Karpas-422 (cell line): ENCODE measurements around the gene LRRC8C. TPM values are rescaled to one million over a fixed set of nuclear protein-coding genes. Genes with fewer than 3 reads are reported as not detected.

Experiments
- DNase-seq: peaks from one replicate; pipeline ENCODE4 v3.0.0-alpha.2; 2015
- H2AFZ ChIP-seq: fragments of 200-600 bp; sonication (generic); 2 replicates; pipeline ENCODE4 v1.6.1; 2014; ENCODE audit warnings: antibody characterized with exemption, low read length, mixed read lengths
- H3K27ac ChIP-seq: fragments of 200-600 bp; sonication (generic); 2 replicates; pipeline ENCODE4 v1.5.1; 2014; ENCODE audit warnings: mild to moderate bottlenecking, low read length, moderate library complexity
- H3K27me3 ChIP-seq: fragments of 200-600 bp; sonication (generic); 2 replicates; pipeline ENCODE4 v1.6.1; 2014; ENCODE audit warnings: low read length, mixed read lengths
- H3K36me3 ChIP-seq: fragments of 200-600 bp; sonication (generic); 2 replicates; pipeline ENCODE4 v1.6.1; 2014; ENCODE audit warnings: low read length, mixed read lengths; ENCODE audit not compliant: insufficient read depth
- H3K4me1 ChIP-seq: fragments of 200-600 bp; sonication (generic); 2 replicates; pipeline ENCODE4 v1.6.1; 2014; ENCODE audit warnings: mild to moderate bottlenecking, low read length, mixed read lengths
- H3K4me2 ChIP-seq: fragments of 200-600 bp; sonication (generic); 2 replicates; pipeline ENCODE4 v1.6.1; 2014; ENCODE audit warnings: low read length, low read depth, mild to moderate bottlenecking; ENCODE audit not compliant: poor library complexity, severe bottlenecking
- H3K4me3 ChIP-seq: fragments of 200-600 bp; sonication (generic); 2 replicates; pipeline ENCODE4 v1.5.1; 2014; ENCODE audit warnings: mild to moderate bottlenecking, antibody characterized with exemption, low read length, mixed read lengths
- H3K79me2 ChIP-seq: fragments of 200-600 bp; sonication (generic); 2 replicates; pipeline ENCODE4 v1.6.1; 2014; ENCODE audit warnings: mild to moderate bottlenecking, low read length, mixed read lengths
- H3K9ac ChIP-seq: fragments of 200-600 bp; sonication (generic); 2 replicates; pipeline ENCODE4 v1.6.0; 2014; ENCODE audit warnings: low read length
- H3K9me2 ChIP-seq: fragments of 200-600 bp; sonication (generic), shearing (Covaris generic); replicated peaks from 2 replicates; pipeline ENCODE4 v1.6.0; 2014; ENCODE audit warnings: mild to moderate bottlenecking, low read length, moderate library complexity; ENCODE audit not compliant: insufficient read depth
- H3K9me3 ChIP-seq: fragments of 300-700, 200-600 bp; sonication (generic); 2 replicates; pipeline ENCODE4 v1.6.1; 2014; ENCODE audit warnings: low read length, mixed read lengths
- H4K20me1 ChIP-seq: fragments of 200-600 bp; sonication (generic); 2 replicates; pipeline ENCODE4 v1.6.1; 2014; ENCODE audit warnings: mild to moderate bottlenecking, antibody characterized with exemption, low read length, low read depth; ENCODE audit not compliant: insufficient read depth
- total RNA-seq: library from RNA; depleted of rRNA; stranded (reverse); fragments of >200 nt; shearing (Covaris generic); gene quantifications from 2 replicates; pipeline ENCODE4 v1.2.3, GENCODE V29; 2014; ENCODE audit warnings: low replicate concordance

Gene LRRC8C
- total RNA-seq, 1 experiment from 2014 or later, result 8.3 TPM

DNA sequence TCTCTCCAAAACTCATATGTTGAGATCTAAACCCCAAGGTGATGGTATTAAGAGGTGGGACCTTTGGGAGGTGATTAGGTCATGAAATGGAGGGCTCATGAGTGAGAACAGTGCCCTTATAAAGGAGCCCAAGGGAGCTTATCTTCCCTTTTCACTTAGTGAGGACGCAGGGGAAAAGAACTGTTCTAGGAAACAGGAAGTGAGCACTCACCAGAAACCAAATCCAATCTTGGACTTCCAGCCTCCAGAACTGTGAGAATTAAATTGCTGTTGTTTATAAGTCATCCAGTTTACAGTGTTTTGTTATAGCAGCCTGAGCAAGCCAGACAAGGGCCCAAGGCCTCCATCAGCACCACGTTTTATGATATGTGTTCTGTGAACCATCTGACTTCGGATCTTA lies 127.6 kb downstream of the LRRC8C start:
- Histone ChIP-seq H3K9me3 (no peaks in the 10 kb centered on the region), H4K20me1 (no peaks in the 10 kb centered on the region), H3K9me2 (no peaks in the 10 kb centered on the region), H3K4me1 (peaks cover 15% of the 10 kb centered on the region), H3K4me2 (no peak overlapping the region), H2AFZ (no peak overlapping the region), H3K36me3 (no peaks in the 10 kb centered on the region), H3K4me3 (no peak overlapping the region), H3K27ac (no peak overlapping the region), H3K9ac (no peak overlapping the region), H3K79me2 (no peaks in the 10 kb centered on the region), H3K27me3 (no peaks in the 10 kb centered on the region)
- no peak for DNase-seq

GRCh38 chr1:89761338-89761737 lies 128.4 kb downstream of the LRRC8C start:
- H3K4me1 ChIP-seq, result peaks cover 15% of the 10 kb centered on the region

DNA sequence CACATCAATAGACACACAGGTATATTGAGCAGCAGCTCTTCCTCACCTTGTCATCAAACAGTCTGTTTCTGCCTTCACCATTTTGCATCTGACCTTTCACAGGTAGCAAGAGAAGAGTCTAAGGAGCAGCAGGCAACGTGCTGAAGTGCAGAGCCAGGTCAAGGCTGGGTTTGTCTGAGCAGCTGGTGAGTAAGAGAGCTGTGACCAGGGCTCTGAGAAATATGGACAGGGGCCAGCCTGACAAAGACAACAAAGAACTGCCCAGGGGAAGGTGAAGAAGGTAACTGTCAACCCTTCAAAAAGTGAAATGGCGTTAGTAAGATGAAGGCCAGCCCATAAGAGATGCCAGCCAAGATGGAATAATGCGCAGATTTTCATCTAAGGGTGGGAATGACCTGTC lies 129.0 kb downstream of the LRRC8C start:
- no peaks in the 10 kb centered on the region for H3K79me2 ChIP-seq
- no peak overlapping the region for H3K27ac ChIP-seq
- H2AFZ ChIP-seq, result no peak overlapping the region
- no peak overlapping the region for H3K4me2 ChIP-seq
- no peaks in the 10 kb centered on the region for H3K9me3 ChIP-seq
- H3K9ac ChIP-seq, result no peak overlapping the region
- no peaks in the 10 kb centered on the region for H3K9me2 ChIP-seq
- no peaks in the 10 kb centered on the region for H4K20me1 ChIP-seq
- H3K4me3 ChIP-seq, result no peak overlapping the region
- no peak for DNase-seq
- H3K4me1 ChIP-seq, result peaks cover 15% of the 10 kb centered on the region
- no peaks in the 10 kb centered on the region for H3K27me3 ChIP-seq
- no peaks in the 10 kb centered on the region for H3K36me3 ChIP-seq

More at GRCh38 chr1:89761338-89761737, 128.4 kb downstream of the LRRC8C start:
- Histone ChIP-seq H3K27me3 (no peaks in the 10 kb centered on the region), H4K20me1 (no peaks in the 10 kb centered on the region), H3K4me3 (no peak overlapping the region), H3K9ac (no peak overlapping the region), H3K9me3 (no peaks in the 10 kb centered on the region), H3K36me3 (no peaks in the 10 kb centered on the region), H2AFZ (no peak overlapping the region), H3K9me2 (no peaks in the 10 kb centered on the region), H3K27ac (no peak overlapping the region), H3K79me2 (no peaks in the 10 kb centered on the region), H3K4me2 (no peak overlapping the region)
- DNase-seq, result no peak

- H3K4me2 ChIP-seq, result no peak overlapping the region
- H2AFZ ChIP-seq, result no peak overlapping the region
- no peaks in the 10 kb centered on the region for H3K27me3 ChIP-seq
- no peaks in the 10 kb centered on the region for H3K9me2 ChIP-seq
- H3K9me3 ChIP-seq, result no peaks in the 10 kb centered on the region
- peaks cover 15% of the 10 kb centered on the region for H3K4me1 ChIP-seq
- DNase-seq, result no peak
- no peaks in the 10 kb centered on the region for H4K20me1 ChIP-seq
- H3K4me3 ChIP-seq, result no peak overlapping the region
- no peaks in the 10 kb centered on the region for H3K36me3 ChIP-seq
- no peaks in the 10 kb centered on the region for H3K79me2 ChIP-seq
- no peak overlapping the region for H3K27ac ChIP-seq
- no peak overlapping the region for H3K9ac ChIP-seq
These were observed 129.5 kb downstream of the LRRC8C start for GRCh38 chr1:89762386-89762778.

DNA sequence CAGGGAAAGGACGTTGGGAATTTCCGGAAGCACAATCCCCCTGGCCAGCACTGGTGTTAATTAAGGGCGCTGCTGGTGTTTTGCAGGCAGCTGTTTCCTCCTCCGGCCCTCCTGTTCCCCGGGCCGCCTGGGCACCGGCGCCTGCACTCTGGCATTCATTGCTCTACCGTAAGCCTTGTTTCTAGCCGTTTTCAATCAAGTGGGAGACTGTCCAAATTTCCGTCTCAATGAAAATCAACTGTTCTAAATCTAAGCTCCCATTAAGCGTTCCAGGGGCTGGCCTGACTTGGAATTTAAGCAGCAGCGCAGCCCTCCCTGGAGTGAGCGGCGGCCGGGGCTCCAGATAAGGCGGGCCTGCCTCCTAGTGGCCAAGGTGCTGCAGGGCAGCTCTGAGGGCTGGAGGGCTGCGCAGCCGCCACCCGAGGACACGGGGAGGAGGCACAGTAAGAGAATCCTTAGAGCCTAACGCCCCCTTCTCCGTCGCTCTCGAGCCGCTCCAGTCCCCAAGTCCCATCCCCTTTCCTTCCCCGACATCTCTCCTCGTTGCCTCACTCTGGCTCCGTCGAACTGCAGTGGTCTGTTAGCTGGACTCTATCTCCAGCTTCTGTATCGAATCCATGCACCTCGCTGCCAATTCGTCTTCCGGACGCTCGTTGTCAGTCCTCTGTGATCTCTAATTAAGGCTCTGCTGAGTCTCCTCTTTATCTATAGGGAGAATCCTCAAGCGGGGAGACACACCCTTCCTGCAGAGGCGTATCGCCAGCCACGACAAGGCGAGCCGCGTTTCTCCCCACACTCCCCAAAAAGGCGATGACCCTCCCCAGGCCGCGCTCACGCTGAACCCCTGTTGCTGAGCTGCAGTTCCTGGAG lies 130.1 kb downstream of the LRRC8C start:
- H3K9me2 ChIP-seq, result no peaks in the 10 kb centered on the region
- H3K4me3 ChIP-seq, result peak overlapping the region; percentile 58
- no peak overlapping the region for H3K27ac ChIP-seq
- H3K9ac ChIP-seq, result peak overlapping the region; percentile 56
- H3K27me3 ChIP-seq, result no peaks in the 10 kb centered on the region
- peak; percentile 91 for DNase-seq
- no peaks in the 10 kb centered on the region for H3K79me2 ChIP-seq
- H3K4me2 ChIP-seq, result peak overlapping the region; percentile 71
- peak overlapping the region; percentile 73; the same call in 1 of the 2 replicates for H2AFZ ChIP-seq
- H3K4me1 ChIP-seq, result peaks cover 9% of the 10 kb centered on the region
- no peaks in the 10 kb centered on the region for H3K9me3 ChIP-seq
- no peaks in the 10 kb centered on the region for H4K20me1 ChIP-seq
- no peaks in the 10 kb centered on the region for H3K36me3 ChIP-seq

GRCh38 chr1:89763649-89763986 lies 130.7 kb downstream of the LRRC8C start:
- Histone ChIP-seq H3K9ac (0 out of 2 replicates have a peak overlapping the region, but pooled peaks have one; percentile 56), H3K9me3 (no peaks in the 10 kb centered on the region), H3K4me2 (peak overlapping the region; percentile 71), H3K4me1 (peaks cover 9% of the 10 kb centered on the region), H3K27ac (no peak overlapping the region), H3K4me3 (peak overlapping the region; percentile 58; the same call in 1 of the 2 replicates), H3K9me2 (no peaks in the 10 kb centered on the region), H4K20me1 (no peaks in the 10 kb centered on the region), H3K27me3 (no peaks in the 10 kb centered on the region), H3K79me2 (no peaks in the 10 kb centered on the region), H2AFZ (peak overlapping the region; percentile 73; the same call in 1 of the 2 replicates), H3K36me3 (no peaks in the 10 kb centered on the region)
- no peak for DNase-seq

DNA sequence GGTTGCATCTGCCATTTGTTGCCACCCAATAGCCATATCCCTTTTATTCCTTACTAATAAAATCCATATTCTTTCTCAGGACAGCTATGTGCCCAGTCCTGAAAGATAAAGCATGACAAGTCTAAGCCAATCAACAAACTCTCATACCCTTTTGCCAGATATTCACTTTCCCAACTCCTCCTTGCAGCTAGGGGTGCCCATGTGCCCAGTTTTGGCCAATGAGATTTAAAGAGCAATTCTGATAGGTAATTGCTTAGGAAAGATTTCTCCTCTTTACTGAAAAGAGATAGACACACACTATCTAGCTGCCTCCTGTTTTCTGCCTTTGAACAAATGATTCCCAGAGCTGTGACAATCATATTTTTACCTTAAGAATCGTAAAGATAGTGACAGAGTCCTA lies 132.9 kb downstream of the LRRC8C start:
- no peak overlapping the region for H3K27ac ChIP-seq
- no peak for DNase-seq
- H4K20me1 ChIP-seq, result no peaks in the 10 kb centered on the region
- H3K9ac ChIP-seq, result no peak overlapping the region
- H2AFZ ChIP-seq, result no peak overlapping the region
- no peaks in the 10 kb centered on the region for H3K9me3 ChIP-seq
- peaks cover 5% of the 10 kb centered on the region for H3K4me1 ChIP-seq
- no peaks in the 10 kb centered on the region for H3K27me3 ChIP-seq
- no peak overlapping the region for H3K4me2 ChIP-seq
- H3K4me3 ChIP-seq, result no peak overlapping the region
- H3K79me2 ChIP-seq, result no peaks in the 10 kb centered on the region
- H3K9me2 ChIP-seq, result no peaks in the 10 kb centered on the region
- no peaks in the 10 kb centered on the region for H3K36me3 ChIP-seq

- H2AFZ ChIP-seq, result no peak overlapping the region
- H3K4me3 ChIP-seq, result no peak overlapping the region
- no peaks in the 10 kb centered on the region for H3K9me2 ChIP-seq
- no peaks in the 10 kb centered on the region for H3K36me3 ChIP-seq
- H3K27ac ChIP-seq, result no peak overlapping the region
- no peaks in the 10 kb centered on the region for H3K27me3 ChIP-seq
- H3K9me3 ChIP-seq, result no peaks in the 10 kb centered on the region
- H3K4me2 ChIP-seq, result no peak overlapping the region
- no peak overlapping the region for H3K9ac ChIP-seq
- no peaks in the 10 kb centered on the region for H4K20me1 ChIP-seq
- no peaks in the 10 kb centered on the region for H3K79me2 ChIP-seq
- peaks cover 5% of the 10 kb centered on the region for H3K4me1 ChIP-seq
- no peak for DNase-seq
These were observed 134.7 kb downstream of the LRRC8C start for GRCh38 chr1:89767618-89768017.
